HepG2 (cell line): Measurements from ENCODE around the gene SLC1A3. TPM values are rescaled to one million over a fixed set of nuclear protein-coding genes. Genes with fewer than 3 reads are reported as not detected.

Source experiments
- AHR ChIP-seq: IDR thresholded peaks from 2 replicates; pipeline ENCODE4 v1.6.1; 2018; ENCODE audit warnings: missing genetic modification reagents, missing compliant biosample characterization
- ETV5 ChIP-seq: IDR thresholded peaks from 2 replicates; pipeline ENCODE4 v1.6.1; 2018; ENCODE audit warnings: missing biosample characterization, missing genetic modification reagents, inconsistent platforms, borderline replicate concordance
- GATA4 ChIP-seq: sonication (generic); IDR thresholded peaks from 2 replicates; pipeline ENCODE4 v1.6.1; 2016; ENCODE audit warnings: antibody characterized with exemption, low read depth, borderline replicate concordance
- GATAD2A ChIP-seq: IDR thresholded peaks from 2 replicates; pipeline ENCODE4 v1.6.1; 2016
- MXD1 ChIP-seq: sonication (generic); formaldehyde crosslinking; IDR thresholded peaks from 2 replicates; pipeline ENCODE4 v1.4.0; 2020; ENCODE audit warnings: mild to moderate bottlenecking, missing genetic modification reagents
- MXD4 ChIP-seq: IDR thresholded peaks from 2 replicates; pipeline ENCODE4 v1.6.1; 2016; ENCODE audit warnings: mild to moderate bottlenecking, missing biosample characterization, missing genetic modification reagents
- MYPOP ChIP-seq: sonication (generic); formaldehyde crosslinking; IDR thresholded peaks from 2 replicates; pipeline ENCODE4 v1.8.1; 2023; ENCODE audit warnings: mild to moderate bottlenecking, moderate library complexity, missing genetic modification reagents
- NFKB2 ChIP-seq: sonication (generic); formaldehyde crosslinking; IDR thresholded peaks from 2 replicates; pipeline ENCODE4 v1.4.0; 2020; ENCODE audit warnings: missing genetic modification reagents, borderline replicate concordance
- POGK ChIP-seq: sonication (generic); formaldehyde crosslinking; conservative IDR thresholded peaks from 2 replicates; pipeline ENCODE4 v1.8.0; 2022; ENCODE audit warnings: mild to moderate bottlenecking, moderate library complexity, missing genetic modification reagents
- REPIN1 ChIP-seq: sonication (generic); formaldehyde crosslinking; IDR thresholded peaks from 2 replicates; pipeline ENCODE4 v1.8.0; 2022; ENCODE audit warnings: missing genetic modification reagents, low read depth, mild to moderate bottlenecking, borderline replicate concordance
- RNF2 ChIP-seq: fragments of 450-650 bp; conservative IDR thresholded peaks from 2 replicates; pipeline ENCODE4 v1.6.1; 2016; ENCODE audit warnings: low read depth
- TCF12 ChIP-seq, 2 experiments: fragments of 450-650 bp in 1 of 2; sonication (generic) in 1 of 2; formaldehyde crosslinking in 1 of 2; IDR thresholded peaks; 2 replicates each; pipeline versions ENCODE4 v1.6.1 to v1.8.0; 2017 to 2022; ENCODE audit warnings: antibody characterized with exemption in 1 of 2, mild to moderate bottlenecking in 1 of 2, missing genetic modification reagents in 1 of 2, moderate library complexity in 1 of 2
- TEAD3 ChIP-seq: optimal IDR thresholded peaks from 2 replicates; pipeline ENCODE3; 2016; ENCODE audit warnings: borderline replicate concordance
- TGIF2 ChIP-seq: IDR thresholded peaks from 2 replicates; pipeline ENCODE4 v1.6.1; 2016; ENCODE audit warnings: control low read depth, missing compliant biosample characterization
- THAP11 ChIP-seq: IDR thresholded peaks from 2 replicates; pipeline ENCODE4 v1.6.1; 2016; ENCODE audit warnings: missing biosample characterization, missing genetic modification reagents
- ZMAT3 ChIP-seq: sonication (generic); formaldehyde crosslinking; conservative IDR thresholded peaks from 2 replicates; pipeline ENCODE4 v1.7.0; 2021; ENCODE audit warnings: missing genetic modification reagents
- ZNF274 ChIP-seq: sonication (generic); formaldehyde crosslinking; IDR thresholded peaks from 2 replicates; pipeline ENCODE4 v1.5.1; 2020; ENCODE audit warnings: mild to moderate bottlenecking, missing genetic modification reagents
- ZNF605 ChIP-seq: sonication (generic); formaldehyde crosslinking; IDR thresholded peaks from 2 replicates; pipeline ENCODE4 v1.8.0; 2022; ENCODE audit warnings: mild to moderate bottlenecking, missing genetic modification reagents
- ZNF777 ChIP-seq: sonication (generic); formaldehyde crosslinking; IDR thresholded peaks from 2 replicates; pipeline ENCODE4 v1.4.0; 2020; ENCODE audit warnings: missing genetic modification reagents
- ZNF792 ChIP-seq: IDR thresholded peaks from 2 replicates; pipeline ENCODE4 v1.6.1; 2016
- polyA plus RNA-seq, 8 experiments: library from polyadenylated mRNA; depleted of rRNA in 3 of 8; stranded (reverse) in 7 of 8; unstranded in 1 of 8; fragments of >200 nt; fragmentation: Illumina TruSeq in 4 of 8; extraction: Trizol in 4 of 8; gene quantifications; 2 replicates each; pipeline versions ENCODE4 v1.2.1 to v1.2.3, GENCODE V29; 2011 to 2016; ENCODE audit warnings: low read depth in 4 of 8, missing spikeins in 1 of 8, mixed read lengths in 1 of 8; ENCODE audit not compliant: insufficient read depth in 1 of 8
- total RNA-seq, 5 experiments: library from RNA; depleted of rRNA; stranded (reverse); fragments of >200 nt; fragmentation: Illumina TruSeq; extraction: Trizol; gene quantifications; 2 replicates each; pipeline ENCODE4 v1.2.3, GENCODE V29; 2016; ENCODE audit warnings: low read depth in 1 of 5
- TF ChIP-seq, protein P1 (sequence below): sonication (generic); formaldehyde crosslinking; IDR thresholded peaks from 2 replicates; pipeline ENCODE4 v1.8.0; 2022; ENCODE audit warnings: mild to moderate bottlenecking, missing genetic modification reagents; ENCODE audit not compliant: insufficient replicate concordance
- TF ChIP-seq, protein P2 (sequence below): IDR thresholded peaks from 2 replicates; pipeline ENCODE4 v1.6.1; 2016; ENCODE audit warnings: missing compliant biosample characterization, missing genetic modification reagents, borderline replicate concordance

Gene SLC1A3
- total and polyA plus RNA-seq, 2 of the 13 experiments (the other 11 are each of a cell fraction or from before 2014, with no cell fraction given): 0.09 TPM; not detected in 1

DNA sequence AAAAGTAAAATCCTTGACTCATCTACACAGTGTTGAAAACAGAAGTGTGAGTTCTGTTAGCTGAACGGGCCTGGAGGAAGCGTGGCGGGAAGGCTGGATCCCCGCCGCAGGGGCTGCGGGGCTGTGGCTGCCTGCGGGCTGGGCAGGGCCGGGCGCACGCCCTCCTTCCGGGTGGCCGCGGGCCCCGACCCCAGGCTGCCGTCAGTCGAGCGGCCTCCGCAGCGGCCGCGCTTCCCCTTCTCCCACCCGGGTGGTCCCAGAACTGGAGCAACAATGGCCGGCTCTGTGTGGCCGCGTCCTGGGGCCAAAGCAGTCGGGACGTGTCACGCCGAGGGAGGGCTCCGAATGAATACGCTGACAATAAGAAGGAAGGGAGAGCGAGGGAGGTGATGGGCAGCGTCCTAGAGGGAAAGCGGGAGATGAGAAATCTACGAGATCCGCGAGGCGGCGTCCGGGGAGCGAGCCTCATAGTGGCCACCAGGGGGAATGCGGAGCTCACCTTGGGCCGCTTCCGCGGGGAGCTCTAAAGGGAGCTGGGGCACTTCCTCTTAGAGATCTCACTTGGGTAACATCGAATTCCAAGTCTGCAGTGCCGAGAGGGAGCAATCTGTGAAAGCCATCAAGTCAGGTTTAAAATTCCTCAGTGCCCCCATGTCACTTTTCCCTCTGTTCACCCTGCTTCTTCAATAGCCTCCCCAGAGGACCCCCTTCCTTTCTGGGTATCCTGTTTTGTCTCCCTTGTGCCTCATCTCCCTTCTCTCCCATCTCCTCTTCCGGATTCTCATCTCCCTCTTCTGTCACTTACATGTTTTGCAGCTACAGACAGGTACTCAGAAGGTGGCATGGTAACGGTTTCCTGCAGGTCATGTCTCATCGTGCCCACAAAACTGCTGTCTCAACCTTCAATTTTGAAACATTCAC is 83.9 kb downstream of the SLC1A3 start (continued):
- TF ChIP-seq, protein P1, sequence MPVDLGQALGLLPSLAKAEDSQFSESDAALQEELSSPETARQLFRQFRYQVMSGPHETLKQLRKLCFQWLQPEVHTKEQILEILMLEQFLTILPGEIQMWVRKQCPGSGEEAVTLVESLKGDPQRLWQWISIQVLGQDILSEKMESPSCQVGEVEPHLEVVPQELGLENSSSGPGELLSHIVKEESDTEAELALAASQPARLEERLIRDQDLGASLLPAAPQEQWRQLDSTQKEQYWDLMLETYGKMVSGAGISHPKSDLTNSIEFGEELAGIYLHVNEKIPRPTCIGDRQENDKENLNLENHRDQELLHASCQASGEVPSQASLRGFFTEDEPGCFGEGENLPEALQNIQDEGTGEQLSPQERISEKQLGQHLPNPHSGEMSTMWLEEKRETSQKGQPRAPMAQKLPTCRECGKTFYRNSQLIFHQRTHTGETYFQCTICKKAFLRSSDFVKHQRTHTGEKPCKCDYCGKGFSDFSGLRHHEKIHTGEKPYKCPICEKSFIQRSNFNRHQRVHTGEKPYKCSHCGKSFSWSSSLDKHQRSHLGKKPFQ (CRISPR knock-in tag): no peak
- TF ChIP-seq MXD1 (CRISPR knock-in tag) (0 out of 2 replicates have a peak, but pooled peaks have one; percentile 24), TCF12 (IDR thresholded peaks at IDR 0.05) (no peak), TCF12 (CRISPR knock-in tag; IDR thresholded peaks at IDR 0.05) (0 out of 2 replicates have a peak, but pooled peaks have one; percentile 45), MYPOP (CRISPR knock-in tag) (0 out of 2 replicates have a peak, but pooled peaks have one; percentile 7), ZNF274 (CRISPR knock-in tag) (0 out of 2 replicates have a peak, but pooled peaks have one; percentile 31), THAP11 (CRISPR knock-in tag) (0 out of 2 replicates have a peak, but pooled peaks have one; percentile 24), ZNF777 (CRISPR knock-in tag) (peak; percentile 72), POGK (CRISPR knock-in tag) (peak; percentile 70; the same call in 1 of the 2 replicates), ZMAT3 (CRISPR knock-in tag) (no peak), RNF2 (peak; percentile 45; the same call in 1 of the 2 replicates), TGIF2 (0 out of 2 replicates have a peak, but pooled peaks have one; percentile 23), GATA4 (no peak), REPIN1 (CRISPR knock-in tag) (peak; percentile 29; the same call in 1 of the 2 replicates), AHR (CRISPR knock-in tag) (no peak), NFKB2 (CRISPR knock-in tag) (peak; percentile 76; the same call in 1 of the 2 replicates), ETV5 (CRISPR knock-in tag) (peak; percentile 41; the same call in 1 of the 2 replicates), GATAD2A (CRISPR knock-in tag) (peak; percentile 44; the same call in 1 of the 2 replicates), ZNF792 (CRISPR knock-in tag) (0 out of 2 replicates have a peak, but pooled peaks have one; percentile 29), TEAD3 (CRISPR knock-in tag) (peak; percentile 51), MXD4 (CRISPR knock-in tag) (peak; percentile 35; the same call in 1 of the 2 replicates), ZNF605 (CRISPR knock-in tag) (0 out of 2 replicates have a peak, but pooled peaks have one; percentile 59)
- TF ChIP-seq, protein P2, sequence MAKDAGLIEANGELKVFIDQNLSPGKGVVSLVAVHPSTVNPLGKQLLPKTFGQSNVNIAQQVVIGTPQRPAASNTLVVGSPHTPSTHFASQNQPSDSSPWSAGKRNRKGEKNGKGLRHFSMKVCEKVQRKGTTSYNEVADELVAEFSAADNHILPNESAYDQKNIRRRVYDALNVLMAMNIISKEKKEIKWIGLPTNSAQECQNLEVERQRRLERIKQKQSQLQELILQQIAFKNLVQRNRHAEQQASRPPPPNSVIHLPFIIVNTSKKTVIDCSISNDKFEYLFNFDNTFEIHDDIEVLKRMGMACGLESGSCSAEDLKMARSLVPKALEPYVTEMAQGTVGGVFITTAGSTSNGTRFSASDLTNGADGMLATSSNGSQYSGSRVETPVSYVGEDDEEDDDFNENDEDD (CRISPR knock-in tag): peak; percentile 61; the same call in 1 of the 2 replicates
